Muscle of arm (tissue), 12 donors: Measurements from ENCODE around the gene LUC7L2. TPM values are rescaled to one million over a fixed set of nuclear protein-coding genes. Genes with fewer than 3 reads are reported as not detected.
"Not testable (repeated sequence)": the region's sequence is repeated elsewhere in the genome, so short reads cannot be mapped to it uniquely, and the experiment has no call there.

ENCODE experiments used
- DNase-seq: peaks from one replicate; pipeline ENCODE4 v3.0.0-alpha.2; 2013
- polyA plus RNA-seq, 12 donors: library from polyadenylated mRNA; unstranded; fragments of 120-200 nt; gene quantifications; one replicate each; pipeline ENCODE4 v1.2.1, GENCODE V29; 2013; ENCODE audit not compliant: insufficient read length in 12 of 12

LUC7L2 gene
- polyA plus RNA-seq, 12 donors, result 51.6 to 149 (median 79.0) TPM; not detected in 1

DNA sequence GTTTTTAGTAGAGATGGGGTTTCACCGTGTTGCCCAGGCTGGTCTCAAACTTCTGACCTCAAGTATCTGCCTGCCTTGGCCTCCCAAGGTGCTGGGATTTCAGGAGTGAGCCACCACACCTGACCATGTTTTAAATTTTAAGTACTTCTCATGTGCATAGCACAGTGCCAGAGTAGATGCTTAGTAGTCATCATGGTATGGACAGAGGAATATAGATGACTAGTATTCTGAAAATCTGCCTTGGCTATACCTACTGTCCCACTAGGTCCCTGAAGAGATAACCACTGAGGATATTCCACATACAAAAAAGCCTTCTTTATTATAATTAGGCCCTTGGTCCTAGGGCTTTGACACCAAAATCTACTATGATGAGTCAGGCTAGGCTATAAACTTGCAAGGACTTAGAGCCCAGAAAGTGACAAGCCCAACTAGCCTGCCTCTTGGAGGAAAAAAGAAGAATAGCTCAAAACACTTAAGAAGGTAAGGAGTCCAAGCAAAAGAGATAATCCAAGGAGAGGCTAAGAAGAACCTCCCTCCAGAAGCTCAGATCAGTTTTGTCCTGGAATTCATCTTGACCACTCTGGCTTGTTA lies 34.0 kb downstream of the LUC7L2 start:
- no peak for DNase-seq

DNA sequence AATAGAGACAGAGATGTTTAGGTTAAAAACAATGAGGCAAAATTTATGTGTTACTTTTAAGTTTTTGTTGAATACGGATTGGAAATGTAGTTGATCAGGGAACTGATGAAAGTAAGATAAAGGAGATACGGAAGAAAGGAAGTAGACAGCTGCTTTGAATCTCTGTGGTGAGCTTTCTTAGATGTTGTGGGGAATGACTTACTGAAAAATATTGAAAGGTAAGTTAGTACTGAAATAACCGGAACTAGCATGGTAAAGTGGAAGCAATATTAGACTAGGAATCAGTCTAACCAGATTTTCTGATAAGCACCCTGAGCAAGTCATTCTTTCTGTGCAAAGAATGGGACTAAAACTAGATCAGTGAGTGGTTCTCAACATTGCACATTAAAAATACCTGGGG lies 34.8 kb downstream of the LUC7L2 start:
- no peak for DNase-seq

DNA sequence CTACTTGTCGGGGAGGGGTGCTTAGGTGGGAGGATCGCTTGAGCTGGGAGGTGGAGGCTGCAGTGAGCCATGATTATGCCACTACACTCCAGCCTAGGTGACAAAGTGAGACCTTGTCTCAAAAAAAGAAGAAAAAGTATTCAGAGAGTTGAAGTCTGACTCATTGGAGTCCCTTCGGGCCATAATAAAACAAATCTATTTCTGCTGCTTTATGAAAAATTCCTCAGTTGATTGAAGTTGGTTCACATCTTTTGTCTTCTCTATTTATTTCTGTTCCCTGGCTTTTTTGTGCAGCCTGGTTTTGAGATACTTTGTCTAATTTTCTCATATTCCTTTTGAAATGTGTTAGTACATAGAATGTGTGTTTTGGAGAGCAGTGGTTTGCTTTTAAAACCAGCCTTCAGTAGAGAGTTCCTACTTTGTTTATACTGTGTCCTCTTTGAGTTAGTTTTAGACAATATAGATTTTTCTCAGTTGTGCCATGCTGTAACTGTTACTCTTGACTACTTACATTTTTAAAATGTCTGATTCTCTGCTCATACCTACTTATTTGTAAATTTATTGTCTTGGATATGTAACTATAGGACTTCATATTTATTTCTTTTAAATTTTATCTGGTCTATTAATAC lies 36.7 kb downstream of the LUC7L2 start:
- no peak for DNase-seq

DNA sequence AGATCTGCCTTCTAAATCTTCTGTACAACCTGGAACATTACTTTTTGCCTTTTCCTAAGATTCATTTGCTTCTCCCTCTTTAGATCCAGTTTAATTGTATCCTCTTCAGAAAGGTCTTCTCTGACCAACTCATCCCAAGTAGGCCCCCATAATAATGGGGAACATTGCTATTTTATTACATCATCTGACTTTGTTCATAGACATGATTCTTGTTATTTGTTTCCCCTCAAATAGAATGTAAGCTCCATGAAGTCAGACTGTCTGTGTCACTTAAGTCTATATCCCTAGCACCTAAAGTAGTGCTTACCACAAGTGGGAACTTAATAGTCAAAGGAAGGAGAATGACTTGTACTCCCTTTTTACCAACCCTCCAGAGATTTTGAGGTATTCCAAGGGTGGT lies 37.5 kb downstream of the LUC7L2 start:
- DNase-seq, result no peak

- DNase-seq, result no peak
Measured at GRCh38 chr7:139403601-139404000, 43.9 kb downstream of the LUC7L2 start.

- DNase-seq, result no peak
Measured at GRCh38 chr7:139407555-139407954, 47.9 kb downstream of the LUC7L2 start.

DNA sequence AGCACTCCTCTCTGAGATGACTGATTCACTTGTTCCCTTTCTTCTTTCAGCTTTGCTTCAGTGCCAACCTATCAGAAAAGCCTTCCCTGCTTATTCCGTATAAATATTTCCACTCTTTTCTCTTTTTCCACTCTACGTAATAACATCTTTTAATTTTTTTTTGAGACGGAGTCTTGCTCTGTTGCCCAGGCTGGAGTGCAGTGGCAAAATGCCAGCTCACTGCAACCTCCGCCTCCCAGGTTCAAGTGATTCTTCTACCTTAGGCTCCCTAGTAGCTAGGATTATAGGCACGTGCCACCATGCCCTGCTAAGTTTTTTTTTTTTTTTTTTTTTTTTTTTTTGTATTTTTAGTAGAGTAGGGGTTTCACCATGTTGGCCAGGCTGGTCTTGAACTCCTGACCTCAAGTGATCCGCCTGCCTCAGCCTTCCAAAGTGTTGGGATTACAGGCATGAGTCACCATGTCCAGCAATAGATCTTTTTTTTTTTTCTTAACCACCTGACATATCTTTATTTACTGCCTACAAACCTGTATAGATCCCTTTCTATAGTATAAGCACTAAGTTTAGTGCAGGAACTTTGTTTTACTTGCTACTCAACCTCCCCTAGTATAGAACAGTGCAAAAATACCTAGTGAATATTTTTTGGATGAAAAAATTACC lies 55.2 kb downstream of the LUC7L2 start:
- DNase-seq, result not testable (repeated sequence)

DNA sequence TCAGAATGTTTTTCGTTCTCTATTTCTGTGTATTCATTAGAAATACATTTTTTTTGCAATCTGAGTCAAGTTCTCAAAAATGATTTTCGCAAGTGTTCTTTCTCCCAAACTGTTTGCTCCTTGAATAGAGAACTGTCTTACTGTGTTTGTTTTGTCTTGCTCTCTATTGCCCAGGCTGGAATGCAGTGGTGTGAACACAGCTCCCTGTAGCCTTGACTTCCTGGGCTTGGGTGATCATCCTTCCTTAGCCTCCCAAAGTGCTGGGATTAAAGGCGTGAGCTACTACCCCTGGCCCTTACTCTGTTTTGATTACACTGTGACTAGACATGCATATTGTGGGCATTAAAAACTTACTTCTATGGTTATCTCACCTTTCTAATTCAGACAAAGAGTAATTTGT lies 56.7 kb downstream of the LUC7L2 start:
- DNase-seq, result no peak

DNA sequence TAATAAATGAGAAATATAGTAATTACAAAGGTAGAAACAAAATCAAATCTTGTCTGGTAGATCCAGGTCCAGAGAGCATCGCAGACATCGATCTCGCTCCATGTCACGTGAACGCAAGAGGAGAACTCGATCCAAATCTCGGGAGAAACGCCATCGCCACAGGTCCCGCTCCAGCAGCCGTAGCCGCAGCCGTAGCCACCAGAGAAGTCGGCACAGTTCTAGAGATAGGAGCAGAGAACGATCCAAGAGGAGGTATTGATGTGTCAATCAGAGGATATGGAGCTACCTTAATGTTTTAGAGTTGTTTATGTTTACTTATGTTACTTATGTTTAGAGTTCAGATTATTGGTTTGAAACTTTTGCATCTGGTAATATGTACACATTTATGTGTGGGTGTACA lies 57.8 kb downstream of the LUC7L2 start:
- no peak for DNase-seq

GRCh38 chr7:139421123-139421522 lies 61.4 kb downstream of the LUC7L2 start:
- no peak for DNase-seq

- DNase-seq, result no peak
Measured at GRCh38 chr7:139422126-139422525, 62.4 kb downstream of the LUC7L2 start.

DNA sequence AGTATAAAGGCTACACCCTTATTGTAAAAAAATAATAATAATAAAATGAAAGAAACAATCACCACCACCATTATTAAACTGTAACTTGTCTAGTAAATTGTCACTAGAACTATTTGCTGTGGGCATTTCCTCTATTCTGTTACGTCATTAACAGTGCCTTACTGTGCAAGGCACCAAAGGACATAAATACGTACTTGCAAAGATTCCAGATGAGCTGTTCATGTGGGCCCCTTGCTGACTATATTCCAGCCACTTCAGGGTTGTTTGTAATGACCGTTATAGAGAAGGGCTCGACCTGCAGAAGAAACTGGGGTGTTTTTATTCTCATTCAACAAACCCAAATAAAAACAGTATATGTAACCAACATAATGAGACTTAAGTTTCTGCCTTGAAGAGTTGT lies 63.4 kb downstream of the LUC7L2 start:
- DNase-seq, result no peak

GRCh38 chr7:139424004-139424403 lies 64.3 kb downstream of the LUC7L2 start:
- DNase-seq, result no peak

GRCh38 chr7:139425701-139426100 lies 66.0 kb downstream of the LUC7L2 start:
- not testable (repeated sequence) for DNase-seq

DNA sequence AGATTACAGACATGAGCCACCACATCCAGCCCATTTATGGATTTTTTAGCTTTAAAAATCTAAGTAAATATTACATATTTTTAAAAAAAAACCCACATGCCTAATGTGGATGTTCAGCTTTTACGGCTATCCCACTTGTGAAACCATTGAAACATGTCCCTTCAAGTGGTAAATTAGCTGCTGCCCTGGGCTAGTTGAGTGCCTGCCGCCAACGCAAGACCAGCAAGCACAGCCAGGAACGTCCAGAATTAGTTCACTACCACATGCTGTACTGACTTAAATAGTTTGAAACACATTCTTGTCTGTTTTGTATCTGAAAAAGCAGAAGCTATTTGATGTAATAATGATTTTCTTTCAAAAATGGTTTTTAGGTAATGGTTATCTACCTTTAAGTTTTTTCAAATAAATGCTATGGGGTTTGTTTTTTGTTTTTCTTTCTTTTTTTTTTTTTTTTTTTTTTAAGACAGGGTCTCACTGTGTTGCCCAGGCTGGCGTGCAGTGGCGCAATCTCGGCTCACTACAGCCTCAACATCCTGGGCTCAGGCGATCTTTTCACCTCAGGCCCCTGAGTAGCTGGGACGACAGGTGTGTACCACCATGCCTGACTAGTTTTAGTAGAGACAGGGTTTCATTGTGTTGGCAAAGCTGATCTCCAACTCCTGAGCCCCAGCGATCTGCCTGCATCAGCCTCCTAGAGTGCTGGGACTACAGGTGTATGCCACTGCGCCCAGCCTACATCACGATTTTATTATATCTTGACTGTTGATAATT lies 66.7 kb downstream of the LUC7L2 start:
- DNase-seq, result no peak

- DNase-seq, result no peak
Measured at GRCh38 chr7:139427029-139427420, 67.3 kb downstream of the LUC7L2 start.

DNA sequence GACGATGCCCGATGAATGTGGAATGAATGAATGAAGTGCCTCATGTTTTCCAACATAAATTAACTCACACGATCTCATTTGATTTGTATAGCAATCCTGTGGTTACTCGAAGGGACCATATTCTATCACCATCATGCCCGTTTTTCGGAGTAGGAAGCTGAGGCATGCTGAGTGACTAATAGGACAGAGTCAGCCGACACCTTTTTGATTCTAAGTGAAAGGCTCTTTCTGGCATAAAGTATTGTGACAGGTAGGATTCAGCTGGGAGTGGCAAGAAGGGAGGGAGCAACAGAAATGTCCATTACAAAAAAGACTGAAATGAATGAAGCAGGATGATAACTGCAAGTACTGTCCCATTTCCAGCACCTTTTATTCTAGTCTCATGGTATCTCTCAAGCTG lies 68.1 kb downstream of the LUC7L2 start:
- no peak for DNase-seq

DNA sequence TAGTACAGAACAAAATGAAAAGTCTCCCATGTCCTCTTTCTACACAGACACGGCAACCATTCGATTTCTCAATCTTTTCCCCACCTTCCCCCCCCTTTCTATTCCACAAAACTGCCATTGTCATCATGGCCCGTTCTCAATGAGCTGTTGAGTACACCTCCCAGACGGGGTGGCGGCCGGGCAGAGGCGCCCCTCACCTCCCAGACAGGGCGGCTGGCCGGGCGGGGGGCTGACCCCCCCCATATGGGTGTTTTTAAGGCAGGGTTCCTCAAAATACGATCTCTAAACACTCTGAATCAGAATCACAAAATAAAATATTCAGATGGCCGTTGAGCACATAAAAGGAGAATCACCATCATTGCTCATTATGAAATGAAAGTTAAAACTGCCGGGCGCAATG lies 70.0 kb downstream of the LUC7L2 start:
- DNase-seq, result not testable (repeated sequence)

DNA sequence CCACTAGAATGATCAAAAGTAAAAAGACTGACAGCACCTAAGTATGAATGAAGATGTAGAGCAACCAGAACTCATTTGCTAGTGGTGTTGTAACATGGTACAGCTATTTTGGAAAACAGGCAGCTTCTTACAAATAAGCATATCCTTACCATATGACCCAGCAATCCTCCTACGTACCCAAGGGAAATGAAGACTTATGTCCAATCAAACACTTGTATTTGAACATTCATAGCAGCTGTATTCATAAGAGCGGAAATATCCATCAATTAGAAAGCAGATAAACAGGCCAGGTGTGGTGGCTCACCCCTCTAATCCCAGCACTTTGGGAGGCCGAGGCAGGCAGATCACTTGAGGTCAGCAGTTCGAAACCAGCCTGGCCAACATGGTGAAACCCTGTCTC lies 70.7 kb downstream of the LUC7L2 start:
- no peak for DNase-seq

DNA sequence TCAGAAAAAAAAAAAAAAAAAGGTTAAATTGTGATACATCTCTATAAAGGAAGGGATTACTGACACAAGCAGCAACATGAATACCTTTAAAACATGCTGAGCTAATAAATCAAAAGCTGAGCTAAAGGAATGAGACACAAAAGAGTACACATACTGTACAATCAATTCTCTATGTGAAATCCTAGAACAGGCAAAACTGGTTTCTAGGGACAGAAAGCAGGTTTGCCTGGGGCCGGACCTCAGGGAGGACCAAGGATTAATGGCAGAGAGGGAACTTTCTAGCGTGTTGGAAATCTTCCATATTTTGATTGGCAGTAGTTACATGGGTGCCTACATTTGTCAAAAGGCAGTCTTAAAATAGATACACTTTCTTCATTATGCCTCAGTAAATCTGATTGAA lies 71.3 kb downstream of the LUC7L2 start:
- no peak for DNase-seq

DNA sequence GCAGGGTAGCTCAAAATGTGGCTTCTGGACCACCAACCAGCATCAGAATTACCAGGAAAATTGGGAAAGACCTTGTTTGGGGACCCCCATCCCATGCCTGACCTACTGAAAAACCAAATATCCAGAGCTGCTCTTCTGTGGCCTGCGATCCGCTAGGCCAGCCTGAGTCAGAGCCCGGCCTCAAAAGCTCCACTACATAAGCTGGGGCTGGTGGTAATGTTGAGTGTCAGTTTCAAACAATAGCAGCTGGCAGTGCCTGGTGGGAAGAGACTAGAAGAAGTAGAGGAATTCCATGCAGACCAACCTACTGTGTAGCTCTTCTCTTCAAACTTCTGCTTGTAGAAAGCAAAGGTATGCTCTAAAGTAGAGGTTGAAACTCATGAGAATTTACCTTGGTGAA lies 71.8 kb downstream of the LUC7L2 start:
- DNase-seq, result no peak

GRCh38 chr7:139436806-139437205 lies 77.1 kb downstream of the LUC7L2 start:
- DNase-seq, result no peak

- DNase-seq, result no peak
Measured at GRCh38 chr7:139439375-139439774, 79.7 kb downstream of the LUC7L2 start.
